ENCODE data around the gene TRIP10. TPM values are rescaled to one million over a fixed set of nuclear protein-coding genes. Genes with fewer than 3 reads are reported as not detected.

Gene TRIP10
- total and polyA plus RNA-seq, 4 donors: 60.8 to 97.3 (median 79.8) TPM

DNA sequence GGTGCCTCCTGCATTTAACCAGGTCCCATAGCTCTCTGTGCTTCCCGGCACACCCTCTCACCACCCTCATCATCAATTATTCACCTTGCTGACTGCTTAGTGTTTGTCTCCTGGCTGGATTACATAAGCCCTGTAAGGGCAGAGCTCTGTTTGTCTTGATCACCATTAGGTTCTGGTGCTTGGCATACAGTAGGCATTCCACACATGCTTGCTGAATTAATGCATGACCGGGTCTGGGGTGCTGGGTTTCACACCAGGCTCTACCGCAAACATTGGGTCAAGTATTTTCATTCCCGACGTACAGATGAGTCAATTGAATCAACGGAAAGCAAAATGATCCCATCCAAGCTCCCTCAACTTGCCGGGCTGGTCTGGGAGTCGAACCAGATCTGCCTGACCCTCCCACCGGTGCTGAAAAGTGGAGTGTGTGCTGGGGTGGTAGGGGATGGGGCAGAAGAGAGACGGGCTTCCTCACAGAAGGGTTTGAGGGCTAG is 61.6 kb downstream of the TRIP10 start:
- no peaks in the 10 kb centered on the region for H3K9me3 ChIP-seq (ENCODE audit: control insufficient read depth in 4 of 4, insufficient read depth in 3 of 4, low read length in 3 of 4)
- peak overlapping the region in 1 of 2 donors; percentile 54 for H3K27ac ChIP-seq (ENCODE audit: low read depth in 1 of 2, low read length in 1 of 2)
- no peak overlapping the region for H3K9ac ChIP-seq (ENCODE audit: insufficient read depth in 1 of 2, low read length in 2 of 2)
- 22 to 28% methylated on average over 10 of the region's 10 CpGs for WGBS, 2 donors
- TF ChIP-seq, protein P1, sequence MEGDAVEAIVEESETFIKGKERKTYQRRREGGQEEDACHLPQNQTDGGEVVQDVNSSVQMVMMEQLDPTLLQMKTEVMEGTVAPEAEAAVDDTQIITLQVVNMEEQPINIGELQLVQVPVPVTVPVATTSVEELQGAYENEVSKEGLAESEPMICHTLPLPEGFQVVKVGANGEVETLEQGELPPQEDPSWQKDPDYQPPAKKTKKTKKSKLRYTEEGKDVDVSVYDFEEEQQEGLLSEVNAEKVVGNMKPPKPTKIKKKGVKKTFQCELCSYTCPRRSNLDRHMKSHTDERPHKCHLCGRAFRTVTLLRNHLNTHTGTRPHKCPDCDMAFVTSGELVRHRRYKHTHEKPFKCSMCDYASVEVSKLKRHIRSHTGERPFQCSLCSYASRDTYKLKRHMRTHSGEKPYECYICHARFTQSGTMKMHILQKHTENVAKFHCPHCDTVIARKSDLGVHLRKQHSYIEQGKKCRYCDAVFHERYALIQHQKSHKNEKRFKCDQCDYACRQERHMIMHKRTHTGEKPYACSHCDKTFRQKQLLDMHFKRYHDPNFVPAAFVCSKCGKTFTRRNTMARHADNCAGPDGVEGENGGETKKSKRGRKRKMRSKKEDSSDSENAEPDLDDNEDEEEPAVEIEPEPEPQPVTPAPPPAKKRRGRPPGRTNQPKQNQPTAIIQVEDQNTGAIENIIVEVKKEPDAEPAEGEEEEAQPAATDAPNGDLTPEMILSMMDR (IDR thresholded peaks at IDR 0.05; ENCODE audit: control extremely low read depth, extremely low read depth): no peak
- no peak overlapping the region for H3K4me3 ChIP-seq
- H3K4me1 ChIP-seq (ENCODE audit: control insufficient read depth in 5 of 5, insufficient read depth in 5 of 5, low read length in 5 of 5): peaks cover 0 to 9% (median 4%) of the 10 kb centered on the region in 5 donors
- H3K27me3 ChIP-seq (ENCODE audit: control insufficient read depth in 3 of 3, insufficient read depth in 3 of 3, low read length in 2 of 3): no peaks in the 10 kb centered on the region
- H3K36me3 ChIP-seq (ENCODE audit: control insufficient read depth in 4 of 4, insufficient read depth in 4 of 4, low read length in 4 of 4): no peaks in the 10 kb centered on the region
- ATAC-seq (ENCODE audit: insufficient read depth, low FRiP score) (no peak), DNase-seq (no peak)

Other genes with a start within 250 kb of the TRIP10 start
- 1 to 10 TPM in 1 of 2 donors, under 1 TPM in 1; 0.28 to 2.1 TPM for gene TUBB4A, start 237.4 kb upstream of the TRIP10 start, total RNA-seq
- gene TUBB4A, start 237.4 kb upstream of the TRIP10 start, polyA plus RNA-seq: under 1 TPM; 0.05 to 0.08 TPM
- gene TNFSF9, start 208.7 kb upstream of the TRIP10 start, total RNA-seq: 10 to 100 TPM in 1 of 2 donors, under 1 TPM in 1; 1.00 to 10.1 TPM
- 1 to 10 TPM; 3.2 to 8.6 TPM for gene TNFSF9, start 208.7 kb upstream of the TRIP10 start, polyA plus RNA-seq
- under 1 TPM; 0.28 to 0.40 TPM for gene CD70, start 148.5 kb upstream of the TRIP10 start, total RNA-seq
- gene CD70, start 148.5 kb upstream of the TRIP10 start, polyA plus RNA-seq: under 1 TPM; 0.22 to 0.57 TPM
- 1 to 10 TPM; 3.0 to 5.2 TPM for gene TNFSF14, start 69.5 kb upstream of the TRIP10 start, total RNA-seq
- gene TNFSF14, start 69.5 kb upstream of the TRIP10 start, polyA plus RNA-seq: 1 to 10 TPM; 4.3 to 5.8 TPM
- gene C3, start 19.0 kb upstream of the TRIP10 start, total RNA-seq: 1,000 to 10,000 TPM; 1,072 to 1,612 TPM
- gene C3, start 19.0 kb upstream of the TRIP10 start, polyA plus RNA-seq: 1,000 to 10,000 TPM in 1 of 2 donors, 100 to 1,000 TPM in 1; 613 to 1,433 TPM
- 10 to 100 TPM; 33.5 to 89.4 TPM for gene GPR108, start 2.1 kb upstream of the TRIP10 start, total RNA-seq
- gene GPR108, start 2.1 kb upstream of the TRIP10 start, polyA plus RNA-seq: 10 to 100 TPM; 97.6 to 98.0 TPM
- 10 to 100 TPM; 16.6 to 30.6 TPM for gene SH2D3A, start 27.8 kb downstream of the TRIP10 start, total RNA-seq
- 10 to 100 TPM; 21.2 to 24.2 TPM for gene SH2D3A, start 27.8 kb downstream of the TRIP10 start, polyA plus RNA-seq
- 10 to 100 TPM; 15.4 to 28.4 TPM for gene VAV1, start 33.0 kb downstream of the TRIP10 start, total RNA-seq
- gene VAV1, start 33.0 kb downstream of the TRIP10 start, polyA plus RNA-seq: 10 to 100 TPM in 1 of 2 donors, 1 to 10 TPM in 1; 8.7 to 60.8 TPM
- 10 to 100 TPM in 1 of 2 donors, 1 to 10 TPM in 1; 2.3 to 12.4 TPM for gene ADGRE1, start 147.9 kb downstream of the TRIP10 start, total RNA-seq
- 10 to 100 TPM in 1 of 2 donors, under 1 TPM in 1; 0.45 to 40.0 TPM for gene ADGRE1, start 147.9 kb downstream of the TRIP10 start, polyA plus RNA-seq

Measured in lung (tissue), 12 donors.